ENCODE results near the gene GPR68. TPM values are rescaled to one million over a fixed set of nuclear protein-coding genes. Genes with fewer than 3 reads are reported as not detected.

Gene GPR68
- total RNA-seq, 1 experiment from 2014 or later = 0.28 TPM

- ChIA-PET POLR2A (no interaction called here), CTCF (no interaction called here)
- H3K4me1 ChIP-seq (ENCODE audit: control insufficient read depth, insufficient read depth, low read length) = no peaks in the 10 kb centered on the region
- no peak overlapping the region for H3K27ac ChIP-seq (ENCODE audit: low read length)
- H3K36me3 ChIP-seq (ENCODE audit: control insufficient read depth, insufficient read depth, low read length) = no peaks in the 10 kb centered on the region
- intact Hi-C loops (cut with micrococcal nuclease; ENCODE audit: unreplicated experiment) = no loop called here
- no peak overlapping the region for H3K4me3 ChIP-seq (ENCODE audit: low read depth in 2 of 2, low read length in 2 of 2)
- BruUV-seq (replicated peaks) = no TSS peak
- in situ Hi-C loops (cut with HindIII; ENCODE audit: low pct_unique_long_range_greater_than_20kb, low sequenced_read_pairs) = no loop called here
- ATAC-seq (no peak), DNase-seq (ENCODE audit: low read depth, low spot score) (no peak)
- no peaks in the 10 kb centered on the region for H3K9me3 ChIP-seq (ENCODE audit: control insufficient read depth, insufficient read depth, low read depth, low read length)
- TF ChIP-seq SIN3A (IDR thresholded peaks at IDR 0.05; ENCODE audit: borderline replicate concordance, insufficient read depth, low read depth, low read length) (no peak), POLR2AphosphoS5 (IDR thresholded peaks at IDR 0.05; ENCODE audit: low read depth, low read length) (no peak), REST (IDR thresholded peaks at IDR 0.05; ENCODE audit: insufficient read depth in 1 of 2, low read depth in 2 of 2, low read length in 1 of 2) (no peak), TCF7L2 (IDR thresholded peaks at IDR 0.05; ENCODE audit: low read depth, low read length) (no peak)
- TF ChIP-seq, protein P1, sequence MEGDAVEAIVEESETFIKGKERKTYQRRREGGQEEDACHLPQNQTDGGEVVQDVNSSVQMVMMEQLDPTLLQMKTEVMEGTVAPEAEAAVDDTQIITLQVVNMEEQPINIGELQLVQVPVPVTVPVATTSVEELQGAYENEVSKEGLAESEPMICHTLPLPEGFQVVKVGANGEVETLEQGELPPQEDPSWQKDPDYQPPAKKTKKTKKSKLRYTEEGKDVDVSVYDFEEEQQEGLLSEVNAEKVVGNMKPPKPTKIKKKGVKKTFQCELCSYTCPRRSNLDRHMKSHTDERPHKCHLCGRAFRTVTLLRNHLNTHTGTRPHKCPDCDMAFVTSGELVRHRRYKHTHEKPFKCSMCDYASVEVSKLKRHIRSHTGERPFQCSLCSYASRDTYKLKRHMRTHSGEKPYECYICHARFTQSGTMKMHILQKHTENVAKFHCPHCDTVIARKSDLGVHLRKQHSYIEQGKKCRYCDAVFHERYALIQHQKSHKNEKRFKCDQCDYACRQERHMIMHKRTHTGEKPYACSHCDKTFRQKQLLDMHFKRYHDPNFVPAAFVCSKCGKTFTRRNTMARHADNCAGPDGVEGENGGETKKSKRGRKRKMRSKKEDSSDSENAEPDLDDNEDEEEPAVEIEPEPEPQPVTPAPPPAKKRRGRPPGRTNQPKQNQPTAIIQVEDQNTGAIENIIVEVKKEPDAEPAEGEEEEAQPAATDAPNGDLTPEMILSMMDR (IDR thresholded peaks at IDR 0.05) = no peak
- H3K27me3 ChIP-seq (ENCODE audit: control insufficient read depth, insufficient read depth, low read length) = no peaks in the 10 kb centered on the region
These were observed 34.9 kb upstream of the GPR68 start for GRCh38 chr14:91279354-91279753.

- intact Hi-C loops (cut with micrococcal nuclease; ENCODE audit: unreplicated experiment) (no loop called here), in situ Hi-C loops (cut with HindIII; ENCODE audit: low pct_unique_long_range_greater_than_20kb, low sequenced_read_pairs) (no loop called here)
- H3K9me3 ChIP-seq (ENCODE audit: control insufficient read depth, insufficient read depth, low read depth, low read length) = no peaks in the 10 kb centered on the region
- no peak overlapping the region for H3K4me3 ChIP-seq (ENCODE audit: low read depth in 2 of 2, low read length in 2 of 2)
- TF ChIP-seq, protein P1 (IDR thresholded peaks at IDR 0.05) = no peak
- no peak for TF ChIP-seq REST (IDR thresholded peaks at IDR 0.05; ENCODE audit: insufficient read depth in 1 of 2, low read depth in 2 of 2, low read length in 1 of 2)
- TF ChIP-seq TCF7L2 (IDR thresholded peaks at IDR 0.05; ENCODE audit: low read depth, low read length) = no peak
- no peak for TF ChIP-seq POLR2AphosphoS5 (IDR thresholded peaks at IDR 0.05; ENCODE audit: low read depth, low read length)
- no peak for TF ChIP-seq SIN3A (IDR thresholded peaks at IDR 0.05; ENCODE audit: borderline replicate concordance, insufficient read depth, low read depth, low read length)
- no peak for ATAC-seq
- CTCF ChIA-PET = no interaction called here
- no peaks in the 10 kb centered on the region for H3K27me3 ChIP-seq (ENCODE audit: control insufficient read depth, insufficient read depth, low read length)
- POLR2A ChIA-PET = no interaction called here
- H3K27ac ChIP-seq (ENCODE audit: low read length) = no peak overlapping the region
- H3K36me3 ChIP-seq (ENCODE audit: control insufficient read depth, insufficient read depth, low read length) = no peaks in the 10 kb centered on the region
- DNase-seq (ENCODE audit: low read depth, low spot score) = no peak
- no TSS peak for BruUV-seq (replicated peaks)
- no peaks in the 10 kb centered on the region for H3K4me1 ChIP-seq (ENCODE audit: control insufficient read depth, insufficient read depth, low read length)
These were observed 33.8 kb upstream of the GPR68 start for GRCh38 chr14:91278383-91278715.

All from Panc1 (cell line).